ENCODE measurements around the gene POLR3G. TPM values are rescaled to one million over a fixed set of nuclear protein-coding genes. Genes with fewer than 3 reads are reported as not detected.
A peak's percentile ranks its signal among the peaks of the same experiment; 100 is the strongest.

Gene POLR3G, protein sequence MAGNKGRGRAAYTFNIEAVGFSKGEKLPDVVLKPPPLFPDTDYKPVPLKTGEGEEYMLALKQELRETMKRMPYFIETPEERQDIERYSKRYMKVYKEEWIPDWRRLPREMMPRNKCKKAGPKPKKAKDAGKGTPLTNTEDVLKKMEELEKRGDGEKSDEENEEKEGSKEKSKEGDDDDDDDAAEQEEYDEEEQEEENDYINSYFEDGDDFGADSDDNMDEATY
- 1 to 10 TPM; 2.7 to 7.2 (median 4.9) TPM for total RNA-seq

DNA sequence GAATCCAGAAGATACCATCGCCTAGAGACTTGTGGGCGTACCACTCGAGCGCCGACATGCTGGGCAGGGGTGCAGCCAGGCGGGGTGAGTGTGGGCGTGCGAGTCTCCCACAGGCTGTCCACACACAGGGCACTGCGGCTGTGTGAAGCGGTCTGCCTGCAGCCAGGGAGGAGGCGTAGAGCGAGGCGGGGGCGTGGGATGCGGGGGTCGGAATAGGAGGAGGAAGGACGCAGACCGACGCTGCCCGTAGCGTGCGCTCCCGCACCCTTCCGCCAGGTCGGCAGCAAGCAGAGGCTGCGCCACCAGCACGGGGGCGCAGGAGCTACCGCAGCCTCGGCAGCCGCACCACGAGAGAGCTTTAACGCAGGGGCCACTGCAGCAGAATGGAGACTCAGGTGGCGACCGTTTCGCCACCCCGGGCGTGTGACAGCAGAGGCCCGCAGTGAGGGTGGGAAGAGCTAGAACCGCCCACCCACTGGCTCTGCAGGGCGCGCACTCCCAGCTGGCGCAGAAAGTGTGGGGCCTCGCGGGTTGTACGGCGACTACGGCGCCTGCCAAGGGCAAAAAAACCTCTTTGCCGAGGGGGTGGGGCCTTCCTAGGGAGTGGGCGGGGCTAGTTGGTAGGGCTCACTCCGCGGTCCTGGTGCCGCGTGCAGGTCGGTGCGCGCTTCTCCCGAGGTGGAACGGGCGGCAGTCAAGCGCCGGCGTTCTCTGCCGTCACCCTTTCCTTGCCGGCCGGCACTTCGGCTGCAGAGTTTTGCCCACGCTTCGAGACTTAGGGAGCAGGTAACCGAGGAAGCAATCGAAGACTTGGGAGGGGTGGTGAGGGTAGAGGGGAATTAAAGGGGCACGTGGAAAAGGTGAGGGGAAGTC lies at the start of gene POLR3G, which contains the start of gene MBLAC2:
TSS of gene POLR3G (plus strand) at position 630 of the 873 bp plus-strand sequence. CDS start 10,704 bp downstream, outside the sequence.
TSS of gene MBLAC2 (minus strand) at position 537 of the 873 bp plus-strand sequence. CDS start at position 58, 479 bp downstream.
- Histone ChIP-seq H3K4me1 (peaks cover 0 to 40% (median 19%) of the 10 kb centered on the region in 4 donors), H3K9me3 (no peaks in the 10 kb centered on the region), H3K4me3 (peak within 1 kb of the TSS; percentile 65 to 94 (median 77)), H3K27me3 (no peaks in the 10 kb centered on the region), H3K36me3 (peaks cover 0 to 10% (median 0%) of the 10 kb centered on the region in 3 donors), H3K27ac (peak within 1 kb of the TSS; percentile 40 to 83 (median 82))
- TF ChIP-seq EP300 (IDR thresholded peaks at IDR 0.05): peak; percentile 81 to 97
- TF ChIP-seq POLR2A (IDR thresholded peaks at IDR 0.05): peak; percentile 72 to 80
- TF ChIP-seq, protein P1, sequence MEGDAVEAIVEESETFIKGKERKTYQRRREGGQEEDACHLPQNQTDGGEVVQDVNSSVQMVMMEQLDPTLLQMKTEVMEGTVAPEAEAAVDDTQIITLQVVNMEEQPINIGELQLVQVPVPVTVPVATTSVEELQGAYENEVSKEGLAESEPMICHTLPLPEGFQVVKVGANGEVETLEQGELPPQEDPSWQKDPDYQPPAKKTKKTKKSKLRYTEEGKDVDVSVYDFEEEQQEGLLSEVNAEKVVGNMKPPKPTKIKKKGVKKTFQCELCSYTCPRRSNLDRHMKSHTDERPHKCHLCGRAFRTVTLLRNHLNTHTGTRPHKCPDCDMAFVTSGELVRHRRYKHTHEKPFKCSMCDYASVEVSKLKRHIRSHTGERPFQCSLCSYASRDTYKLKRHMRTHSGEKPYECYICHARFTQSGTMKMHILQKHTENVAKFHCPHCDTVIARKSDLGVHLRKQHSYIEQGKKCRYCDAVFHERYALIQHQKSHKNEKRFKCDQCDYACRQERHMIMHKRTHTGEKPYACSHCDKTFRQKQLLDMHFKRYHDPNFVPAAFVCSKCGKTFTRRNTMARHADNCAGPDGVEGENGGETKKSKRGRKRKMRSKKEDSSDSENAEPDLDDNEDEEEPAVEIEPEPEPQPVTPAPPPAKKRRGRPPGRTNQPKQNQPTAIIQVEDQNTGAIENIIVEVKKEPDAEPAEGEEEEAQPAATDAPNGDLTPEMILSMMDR (IDR thresholded peaks at IDR 0.05): peak in 4 of 5 experiments; percentile 20 to 85 (median 61)
- DNase-seq (ENCODE audit: low spot score in 2 of 2): peak; percentile 82 to 88
- WGBS, 2 donors: 1% methylated on average over 40 to 48 of the region's 73 CpGs

DNA sequence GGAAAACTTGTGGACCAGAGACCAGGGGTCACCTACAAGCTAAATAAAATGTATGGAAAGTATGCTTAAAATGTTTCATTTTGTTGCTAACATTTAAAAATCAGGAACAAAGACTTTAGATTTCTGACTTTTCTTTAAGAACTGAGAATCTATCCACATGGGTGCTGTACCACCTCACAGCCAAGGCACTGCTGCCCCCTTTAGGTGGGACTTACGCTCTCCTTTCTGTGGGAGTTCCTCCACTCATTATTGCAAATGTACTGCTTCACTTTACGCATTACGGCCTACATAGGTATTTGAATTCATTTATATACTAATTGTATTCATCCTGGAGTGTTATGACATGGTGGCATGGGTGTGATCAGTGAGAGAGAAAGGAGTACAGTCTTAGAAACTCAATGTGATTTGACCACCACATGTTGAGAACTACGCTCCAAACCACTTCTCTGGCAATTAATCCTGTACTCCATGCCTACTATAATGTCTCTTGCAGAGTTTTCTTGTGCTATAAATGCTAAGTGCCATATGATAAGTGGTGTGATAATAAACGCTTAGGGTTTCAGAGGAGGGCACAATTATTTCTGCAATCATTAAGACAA lies 40.4 kb upstream of the POLR3G start:
- DNase-seq (ENCODE audit: low spot score in 2 of 2): peak in 1 of 2 donors; percentile 20
- Histone ChIP-seq H3K9me3 (no peaks in the 10 kb centered on the region), H3K27ac (no peak overlapping the region), H3K27me3 (no peaks in the 10 kb centered on the region), H3K36me3 (no peaks in the 10 kb centered on the region), H3K4me3 (no peak overlapping the region), H3K4me1 (no peaks in the 10 kb centered on the region)
- 66 to 68% methylated on average over 5 of the region's 5 CpGs for WGBS, 2 donors
- no peak for TF ChIP-seq POLR2A (IDR thresholded peaks at IDR 0.05)
- TF ChIP-seq, protein P1 (IDR thresholded peaks at IDR 0.05): peak in 4 of 5 experiments; percentile 17 to 45 (median 40)

DNA sequence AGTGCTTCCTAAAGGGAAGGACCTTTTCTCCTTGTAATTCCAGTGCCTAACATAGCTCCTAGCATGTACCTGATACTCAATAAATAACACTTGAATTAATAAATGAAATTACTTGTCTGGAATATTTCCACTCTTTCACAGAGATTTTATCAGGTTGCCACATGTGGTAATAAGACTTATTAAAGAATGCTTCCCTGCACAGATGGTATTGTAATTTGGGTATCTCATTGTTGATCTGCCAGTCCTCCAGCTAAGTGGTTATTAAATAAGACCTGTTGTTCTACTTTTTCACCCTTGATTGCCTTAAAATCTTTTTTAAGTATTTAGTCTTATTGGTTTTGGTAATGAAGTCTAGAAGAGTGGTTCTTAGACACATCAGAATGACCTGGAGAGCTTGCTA lies 37.0 kb upstream of the POLR3G start:
- H3K27me3 ChIP-seq: no peaks in the 10 kb centered on the region
- TF ChIP-seq, protein P1 (IDR thresholded peaks at IDR 0.05): no peak
- TF ChIP-seq EP300 (IDR thresholded peaks at IDR 0.05) (no peak), POLR2A (IDR thresholded peaks at IDR 0.05) (no peak)
- peaks cover 0 to 11% (median 0%) of the 10 kb centered on the region in 4 donors for H3K4me1 ChIP-seq
- no peaks in the 10 kb centered on the region for H3K36me3 ChIP-seq
- DNase-seq (ENCODE audit: low spot score in 2 of 2): no peak
- H3K9me3 ChIP-seq: no peaks in the 10 kb centered on the region
- H3K4me3 ChIP-seq: no peak overlapping the region
- no peak overlapping the region for H3K27ac ChIP-seq

DNA sequence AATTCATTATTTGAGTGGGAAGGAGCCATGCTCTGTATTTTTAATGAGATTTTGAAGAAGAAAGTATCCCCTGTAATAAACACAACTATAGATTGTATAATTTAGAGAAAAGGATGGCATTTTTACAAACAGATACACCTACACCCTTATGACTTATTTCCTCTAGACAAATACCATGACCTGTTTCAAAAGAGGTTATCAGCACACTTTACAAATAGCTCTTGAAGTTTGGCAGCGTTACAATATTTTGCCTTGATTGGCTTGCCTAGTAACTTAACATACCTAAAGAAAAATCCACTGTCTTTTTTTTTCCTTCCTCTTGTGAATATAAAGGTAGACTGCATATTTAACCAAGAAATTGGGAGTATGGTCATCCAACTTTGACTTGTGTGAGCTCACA lies 36.6 kb upstream of the POLR3G start:
- 39 to 77% methylated on average over 1 of the region's 1 CpG for WGBS, 2 donors
- no peaks in the 10 kb centered on the region for H3K36me3 ChIP-seq
- H3K4me3 ChIP-seq: no peak overlapping the region
- peaks cover 0 to 11% (median 0%) of the 10 kb centered on the region in 4 donors for H3K4me1 ChIP-seq
- H3K9me3 ChIP-seq: no peaks in the 10 kb centered on the region
- DNase-seq (ENCODE audit: low spot score in 2 of 2): no peak
- H3K27ac ChIP-seq: no peak overlapping the region
- H3K27me3 ChIP-seq: no peaks in the 10 kb centered on the region
- TF ChIP-seq EP300 (IDR thresholded peaks at IDR 0.05): no peak
- TF ChIP-seq, protein P1 (IDR thresholded peaks at IDR 0.05): no peak
- TF ChIP-seq POLR2A (IDR thresholded peaks at IDR 0.05): no peak
